ENCODE measurements around the gene ATP6V1C2.
"Not testable (repeated sequence)": the region's sequence is repeated elsewhere in the genome, so short reads cannot be mapped to it uniquely, and the experiment has no call there.

ATP6V1C2 gene

DNA sequence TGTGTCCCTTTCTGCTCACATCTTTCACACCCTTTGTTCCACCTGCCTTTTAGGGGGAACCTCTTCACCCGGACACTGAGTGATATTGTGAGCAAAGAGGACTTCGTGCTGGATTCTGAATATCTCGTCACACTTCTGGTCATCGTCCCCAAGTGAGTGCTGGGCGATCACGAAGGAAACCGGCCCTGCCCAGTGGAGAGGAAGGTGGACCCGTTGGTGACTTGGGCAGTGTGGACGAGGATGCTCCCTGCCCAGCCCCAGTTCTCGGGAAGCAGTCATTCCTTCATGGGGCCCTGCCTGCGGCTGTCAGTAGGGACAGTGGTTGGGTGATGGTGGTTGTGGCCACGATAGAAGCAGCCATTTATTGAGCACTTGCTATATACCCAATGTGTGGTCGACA is 50.4 kb downstream of the ATP6V1C2 start:
- no peak for DNase-seq

DNA sequence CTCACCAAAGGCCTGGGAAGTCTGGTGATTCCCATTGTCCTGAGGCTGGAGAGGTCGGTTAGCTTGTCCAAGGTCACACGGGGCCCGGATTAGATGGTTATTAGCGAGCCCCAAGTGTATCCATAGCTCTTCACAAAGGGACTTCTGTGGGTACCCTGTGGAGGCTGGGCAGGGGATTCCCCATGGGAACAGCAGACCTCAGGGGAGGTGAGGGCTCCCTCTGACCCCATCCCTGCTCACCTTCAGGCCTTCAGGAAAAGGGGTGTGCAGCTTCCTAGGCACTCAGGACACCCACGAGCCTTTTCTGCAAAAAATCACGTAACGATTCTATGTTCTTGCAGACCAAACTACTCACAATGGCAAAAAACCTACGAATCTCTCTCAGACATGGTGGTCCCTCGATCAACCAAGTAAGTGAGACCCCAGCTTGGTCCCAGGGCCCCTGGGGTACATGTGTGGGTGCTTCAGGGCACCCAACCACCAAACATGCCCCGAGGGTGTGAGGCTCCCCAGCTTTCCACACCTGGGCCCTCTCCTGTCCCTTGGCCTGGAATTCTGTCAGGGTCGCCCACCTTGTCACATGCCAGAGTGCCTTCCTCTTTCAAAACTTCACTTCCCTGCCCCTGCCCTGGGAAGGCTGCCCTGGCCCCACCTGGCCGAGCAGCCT is 50.9 kb downstream of the ATP6V1C2 start:
- no peak for DNase-seq

DNA sequence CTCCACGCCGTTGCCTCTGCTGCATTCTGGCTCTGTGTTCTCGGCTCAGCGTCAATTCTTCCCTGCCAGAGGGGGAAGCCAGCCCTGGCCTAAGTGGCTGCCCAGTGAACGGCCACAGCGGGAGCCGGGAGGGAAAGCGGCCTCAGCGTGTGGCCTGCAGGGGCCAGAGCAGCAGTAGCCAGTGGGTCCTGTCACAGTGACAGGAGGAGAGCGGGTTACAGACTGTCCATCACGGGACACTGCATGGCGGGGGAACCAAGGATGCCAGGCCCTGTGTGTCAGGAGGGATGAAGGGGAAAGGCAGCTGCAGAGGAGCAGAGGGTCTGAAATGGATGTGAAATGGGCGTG is 51.4 kb downstream of the ATP6V1C2 start:
- no peak for DNase-seq

DNA sequence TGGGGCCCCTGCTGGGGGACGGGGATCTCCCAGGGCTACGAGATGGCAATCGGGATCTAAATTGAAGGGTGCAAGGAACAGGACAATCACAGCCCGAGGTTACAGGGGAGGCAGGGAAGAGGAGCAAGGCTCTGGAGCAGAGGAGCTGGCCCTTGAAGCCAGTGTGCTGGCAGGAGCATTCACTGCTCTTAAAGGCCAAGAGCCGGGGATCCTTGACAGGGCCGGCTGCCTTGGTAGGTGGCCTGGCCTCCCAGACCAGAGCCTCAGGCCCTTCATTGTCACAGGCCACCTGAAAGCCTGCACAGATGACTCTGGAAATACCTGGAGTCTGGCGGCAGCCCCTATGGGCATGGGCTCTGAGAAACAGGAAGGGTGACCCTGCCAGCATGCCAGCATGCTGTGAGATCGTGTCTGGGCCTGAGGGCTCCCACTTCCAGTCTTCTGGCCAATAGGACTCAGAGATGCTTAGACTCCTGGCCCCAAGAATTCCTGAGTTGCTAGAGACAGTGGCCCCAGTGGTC is 52.5 kb downstream of the ATP6V1C2 start:
- DNase-seq, result no peak

DNA sequence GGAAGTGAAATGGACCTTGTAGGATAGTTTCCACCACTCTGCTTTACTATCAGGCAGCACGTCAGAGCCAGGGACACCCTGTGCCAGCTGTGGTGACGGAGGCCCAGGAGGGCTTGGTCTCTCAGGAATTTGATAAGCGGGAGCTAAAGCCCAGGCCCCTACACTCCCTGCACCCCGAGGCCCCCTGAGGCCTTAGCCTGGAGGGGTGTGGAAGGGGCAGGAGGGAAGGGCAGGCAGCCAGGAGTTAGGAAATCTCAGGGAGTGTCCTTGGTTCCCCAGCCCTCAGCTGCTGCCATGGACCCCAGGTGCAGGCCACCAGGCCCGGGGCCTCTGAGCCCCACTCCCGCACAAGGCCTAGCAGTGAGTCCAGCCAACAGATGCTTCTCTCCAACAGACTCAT is 53.0 kb downstream of the ATP6V1C2 start:
- no peak for DNase-seq

DNA sequence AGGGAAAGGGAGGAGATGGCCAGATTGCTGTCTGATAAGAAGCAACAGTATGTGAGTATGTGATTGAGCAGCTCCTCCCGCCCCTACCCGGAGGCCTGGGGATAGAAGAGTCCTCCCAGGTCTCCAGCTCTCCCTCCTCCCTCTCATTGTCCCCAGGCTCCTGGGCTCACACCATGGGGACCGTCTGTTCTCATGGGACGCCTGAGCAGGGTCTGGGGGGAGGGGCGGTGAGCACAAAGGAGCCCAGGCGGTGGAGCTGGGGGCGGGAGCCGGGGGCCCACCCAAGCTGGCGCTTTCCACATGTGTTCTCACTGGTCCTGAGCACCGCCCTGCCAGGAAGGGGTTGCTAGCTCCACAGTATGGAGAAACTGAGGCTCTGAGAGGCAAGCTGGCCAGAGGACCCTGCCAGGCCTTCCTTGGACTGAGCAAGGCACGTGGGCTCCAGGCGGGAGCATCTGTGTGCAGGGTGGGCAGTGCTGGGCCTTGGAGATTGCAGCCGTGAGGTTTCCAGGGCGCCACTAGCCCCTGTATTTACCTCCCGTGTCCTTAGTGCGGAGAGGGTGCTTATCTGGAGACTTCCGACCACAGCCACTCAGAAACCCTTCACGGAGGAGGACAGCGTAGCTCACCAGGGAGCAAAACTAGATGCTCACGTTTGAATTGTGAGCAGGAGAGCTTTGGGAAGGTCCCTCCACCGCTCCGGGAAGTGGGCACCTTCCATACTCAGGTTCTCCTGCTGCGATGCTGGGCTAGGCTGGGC is 53.8 kb downstream of the ATP6V1C2 start:
- no peak for DNase-seq

DNA sequence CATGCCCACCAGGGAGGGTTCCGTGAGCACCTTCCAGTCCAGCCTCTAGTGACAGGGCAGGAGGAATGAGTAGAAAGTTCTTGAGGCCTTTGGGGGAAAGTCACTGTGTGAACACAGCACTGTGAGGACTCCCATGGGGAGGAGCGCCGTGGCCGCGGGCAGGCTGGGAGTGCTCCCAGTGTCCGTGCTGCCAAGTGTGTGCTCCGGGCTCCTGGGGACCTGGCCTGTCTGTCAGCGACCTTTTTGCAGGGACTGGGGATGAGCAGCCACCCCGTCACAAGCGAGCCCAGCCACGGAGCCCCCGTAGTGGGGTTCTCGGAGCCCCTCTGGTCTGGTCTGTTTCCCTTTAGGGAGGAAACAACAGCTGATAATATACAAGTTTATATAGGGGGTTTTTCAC is 54.4 kb downstream of the ATP6V1C2 start:
- no peak for DNase-seq

DNA sequence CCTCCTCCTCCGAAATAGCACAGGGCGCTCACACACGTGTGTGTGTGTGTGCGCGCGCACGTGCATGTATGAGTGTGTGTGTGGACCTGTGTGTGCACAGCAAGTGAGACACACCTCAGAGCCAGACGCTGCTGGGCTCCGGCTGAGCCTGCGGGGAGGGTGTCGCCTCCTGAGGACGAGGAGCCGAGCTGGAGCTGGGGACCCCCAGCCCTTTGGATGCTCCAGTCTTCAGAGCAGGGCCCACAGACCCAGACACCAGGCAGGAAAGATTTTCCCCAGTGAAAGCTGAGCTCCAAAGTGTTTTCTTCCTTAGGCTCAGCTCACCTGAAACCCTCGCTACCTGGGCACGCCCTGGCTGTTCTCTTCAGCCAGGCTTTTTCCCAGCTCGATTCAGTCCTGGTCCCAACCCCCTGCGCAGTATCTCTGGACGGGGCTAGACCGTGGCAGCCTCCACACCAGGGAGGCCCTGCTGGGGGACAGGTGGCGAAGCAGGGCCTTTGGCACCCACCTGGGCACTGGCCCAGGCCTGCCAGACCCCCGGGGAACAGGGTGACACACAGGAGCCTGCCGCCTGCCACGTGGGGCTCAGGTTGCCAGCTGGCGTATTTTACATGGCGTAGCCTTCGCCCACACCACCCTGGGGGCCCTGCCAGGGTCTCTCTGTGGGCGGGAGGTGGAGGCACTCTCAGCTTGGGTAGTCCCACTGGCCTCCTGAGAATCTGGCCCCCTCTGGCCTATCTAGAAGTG is 55.0 kb downstream of the ATP6V1C2 start:
- no peak for DNase-seq

DNA sequence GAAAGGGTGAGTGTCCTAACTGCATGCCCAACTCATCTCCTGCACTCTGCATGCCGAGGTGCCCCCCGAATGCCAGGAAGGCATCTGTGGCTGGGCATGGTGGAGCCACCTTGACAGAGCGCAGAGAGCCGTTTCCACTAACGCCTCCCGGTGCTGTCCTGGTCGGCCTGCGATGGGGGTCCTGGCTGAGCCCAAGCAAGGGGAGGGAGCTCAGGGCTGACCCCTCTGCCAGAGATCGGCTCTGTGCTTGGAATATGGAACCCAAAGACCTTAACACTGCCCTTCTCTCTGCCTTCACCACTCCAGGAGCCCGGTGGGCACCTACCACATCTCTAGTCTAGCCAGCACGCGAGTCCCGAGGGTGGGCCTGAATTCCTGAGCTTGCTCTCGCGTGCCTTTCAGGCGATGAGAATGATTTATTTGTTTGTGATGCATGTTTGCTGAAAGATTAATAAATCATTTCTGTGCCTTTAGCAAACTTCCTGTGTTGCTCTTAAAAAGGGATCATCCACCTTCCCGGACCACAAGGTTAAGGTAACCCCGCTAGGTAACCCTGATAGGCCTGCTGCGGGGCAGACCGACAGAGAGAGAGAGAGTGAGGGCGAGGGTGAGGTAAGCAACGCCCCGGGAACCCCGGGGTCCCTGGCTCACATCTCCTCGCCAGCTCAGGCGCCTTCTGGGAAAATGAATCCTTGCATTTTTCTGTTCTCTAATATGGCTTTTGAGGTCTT is 55.8 kb downstream of the ATP6V1C2 start:
- DNase-seq, result no peak

DNA sequence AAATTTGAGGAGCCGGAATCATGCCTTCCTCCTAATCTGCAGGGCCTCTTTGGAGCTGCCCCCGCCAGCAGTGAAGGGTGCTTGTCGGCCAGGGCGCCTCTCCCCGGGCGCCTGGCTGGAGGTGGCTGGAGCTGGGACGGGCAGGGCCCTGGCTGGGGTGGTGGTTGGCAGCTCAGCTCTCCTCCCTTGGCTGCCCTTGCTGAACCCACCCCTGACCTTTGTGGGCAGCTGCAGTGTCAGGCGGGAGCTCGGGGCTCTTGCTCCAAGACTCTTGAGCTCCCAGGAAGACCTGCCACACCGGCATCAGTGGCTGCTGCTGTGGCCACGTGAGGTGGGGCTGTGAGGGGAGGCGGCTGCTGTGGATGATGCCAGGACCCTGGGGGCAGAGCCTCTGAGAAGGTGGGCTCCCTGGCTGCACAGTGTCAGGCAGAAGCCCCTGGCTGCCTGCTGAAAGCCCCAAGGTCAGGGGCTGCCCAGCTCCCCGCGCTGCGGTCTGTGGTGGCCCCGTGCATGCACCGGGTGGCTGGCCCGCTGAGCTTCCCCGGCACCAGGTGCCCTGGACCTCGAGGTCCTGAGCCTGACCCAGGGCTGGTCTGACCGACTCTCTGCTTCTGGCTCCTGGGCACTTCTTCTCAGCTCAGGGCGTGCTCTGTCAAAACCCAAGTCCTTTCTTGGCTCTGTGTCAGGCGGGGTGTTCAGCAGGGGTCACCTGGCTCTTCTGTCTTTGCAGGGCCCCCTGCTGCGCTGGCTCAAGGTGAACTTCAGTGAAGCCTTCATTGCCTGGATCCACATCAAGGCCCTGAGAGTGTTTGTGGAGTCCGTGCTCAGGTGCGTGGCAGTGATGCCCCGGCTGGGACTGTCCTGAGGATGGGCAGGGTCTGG is 56.7 kb downstream of the ATP6V1C2 start:
- DNase-seq, result no peak

DNA sequence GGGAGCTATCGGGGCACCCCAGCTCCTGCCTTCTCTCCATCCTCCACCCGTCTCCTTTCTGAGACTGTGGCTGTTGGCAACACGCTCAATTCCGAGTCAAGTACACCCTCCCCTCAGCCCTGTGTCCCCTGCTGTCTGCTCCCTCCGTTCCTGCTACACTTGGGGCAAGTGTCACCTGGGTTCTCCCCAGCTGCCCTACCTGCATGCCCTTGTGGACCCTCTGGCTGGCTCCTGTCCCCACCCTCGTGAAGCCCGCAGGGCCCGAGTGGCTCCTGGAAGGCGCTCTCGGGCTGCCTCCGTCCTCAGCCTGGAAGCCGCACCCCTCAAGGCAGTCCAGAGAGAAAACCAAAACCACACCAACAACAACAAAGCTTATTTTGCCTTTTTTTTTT is 57.3 kb downstream of the ATP6V1C2 start:
- no peak for DNase-seq

DNA sequence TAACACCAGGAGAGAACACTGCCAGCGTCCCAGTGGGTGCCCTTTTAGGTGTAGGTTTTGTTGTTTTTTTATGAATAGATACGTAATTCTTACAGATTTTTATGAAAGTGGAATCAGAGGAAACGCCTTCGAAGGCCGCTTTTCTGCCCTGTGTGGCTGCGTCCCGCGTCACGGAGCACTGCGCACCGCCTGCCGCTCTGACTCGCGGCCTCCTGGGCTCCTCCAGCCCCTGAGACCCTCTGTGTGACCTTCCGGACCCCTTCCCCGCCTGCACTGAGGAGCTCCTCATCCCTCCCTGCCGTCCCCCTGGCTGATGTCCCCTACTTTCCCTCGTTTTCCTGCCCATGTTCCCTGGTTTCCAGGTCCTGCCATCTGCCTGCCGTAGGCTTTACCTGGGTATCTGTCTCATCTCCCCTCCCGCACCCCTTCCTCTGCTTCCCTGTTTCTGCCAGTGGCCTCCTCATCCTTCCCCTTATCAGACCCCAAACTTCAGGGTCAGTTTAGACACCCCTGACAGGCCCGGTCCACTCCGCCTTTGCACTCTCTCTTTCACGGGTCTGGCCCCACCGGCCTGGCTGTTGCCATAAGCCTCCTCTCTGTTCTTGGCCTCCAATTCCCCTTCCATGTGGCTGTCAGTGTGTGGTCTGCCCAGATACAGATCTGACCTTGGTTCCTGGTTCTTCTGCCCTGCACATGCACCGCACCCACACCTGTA is 58.5 kb downstream of the ATP6V1C2 start:
- DNase-seq, result no peak

DNA sequence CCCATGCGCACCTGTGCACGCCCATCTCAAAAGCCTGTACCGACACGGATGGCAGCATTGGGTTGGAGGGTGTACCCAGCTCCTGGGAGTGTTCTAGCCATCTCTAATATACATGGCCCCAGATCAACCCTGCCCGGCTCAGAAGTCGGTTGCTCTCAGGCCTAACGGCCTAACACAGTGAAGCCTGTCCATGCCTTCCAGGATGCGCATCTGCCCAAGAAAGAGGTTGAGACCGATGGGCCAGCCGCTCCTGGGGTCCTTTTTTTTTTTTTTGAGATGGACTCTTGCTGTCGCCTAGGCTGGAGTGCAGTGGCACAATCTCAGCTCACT is 59.0 kb downstream of the ATP6V1C2 start:
- DNase-seq, result no peak

DNA sequence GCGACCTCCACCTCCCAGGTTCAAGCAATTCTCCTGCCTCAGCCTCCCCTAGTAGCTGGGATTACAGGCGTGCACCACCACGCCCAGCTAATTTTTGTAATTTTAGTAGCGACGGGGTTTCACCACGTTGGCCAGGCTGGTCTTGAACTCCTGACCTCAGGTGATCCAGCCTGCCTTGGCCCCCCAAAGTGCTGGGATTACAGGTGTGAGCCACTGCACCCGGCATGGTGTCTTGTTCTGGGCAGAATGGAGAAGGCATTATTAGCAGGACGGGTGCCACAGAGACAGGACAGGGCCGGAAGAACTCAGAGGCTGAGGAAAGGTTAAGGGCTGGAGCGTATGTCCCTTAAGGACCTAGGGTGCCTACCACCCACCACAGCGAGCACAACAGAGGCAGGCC is 59.4 kb downstream of the ATP6V1C2 start:
- DNase-seq, result not testable (repeated sequence)

DNA sequence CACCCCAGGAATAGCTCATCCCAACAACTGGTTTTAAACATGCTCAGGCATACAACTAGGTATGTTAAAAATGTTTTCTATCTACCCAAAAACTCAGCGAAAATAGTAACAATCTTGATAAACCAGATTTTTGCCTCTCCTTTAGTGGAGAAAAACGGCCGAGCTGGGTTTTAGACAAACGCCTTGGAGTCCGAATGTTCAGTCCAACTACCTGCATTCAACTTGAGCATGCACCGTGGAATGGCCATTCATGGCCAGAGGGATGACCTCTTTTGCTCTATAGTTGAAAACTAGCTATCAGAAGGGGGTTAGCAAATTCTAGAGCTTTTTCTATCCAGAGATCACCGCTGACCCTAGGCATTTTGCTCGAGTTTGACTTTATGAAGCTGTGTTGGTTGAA is 60.3 kb downstream of the ATP6V1C2 start:
- DNase-seq, result no peak

DNA sequence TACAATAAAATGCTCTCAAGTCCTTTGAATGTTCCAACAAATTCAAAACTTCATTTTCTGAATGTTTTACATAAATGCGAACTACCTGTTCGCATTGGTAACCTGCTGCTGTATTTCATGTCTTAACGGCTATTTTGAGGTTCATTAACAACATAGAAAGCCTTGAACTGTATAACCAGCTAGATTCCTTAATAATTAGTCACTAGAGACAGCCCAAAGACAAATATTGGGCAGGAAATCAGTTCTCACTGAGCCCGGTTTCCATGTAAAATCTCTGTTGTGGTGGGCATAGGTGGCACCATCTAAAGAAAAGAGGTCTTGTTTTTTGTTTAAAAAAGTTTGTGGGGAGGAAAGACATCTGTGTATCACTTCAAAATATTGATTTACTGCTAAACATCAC is 62.0 kb downstream of the ATP6V1C2 start:
- no peak for DNase-seq

DNA sequence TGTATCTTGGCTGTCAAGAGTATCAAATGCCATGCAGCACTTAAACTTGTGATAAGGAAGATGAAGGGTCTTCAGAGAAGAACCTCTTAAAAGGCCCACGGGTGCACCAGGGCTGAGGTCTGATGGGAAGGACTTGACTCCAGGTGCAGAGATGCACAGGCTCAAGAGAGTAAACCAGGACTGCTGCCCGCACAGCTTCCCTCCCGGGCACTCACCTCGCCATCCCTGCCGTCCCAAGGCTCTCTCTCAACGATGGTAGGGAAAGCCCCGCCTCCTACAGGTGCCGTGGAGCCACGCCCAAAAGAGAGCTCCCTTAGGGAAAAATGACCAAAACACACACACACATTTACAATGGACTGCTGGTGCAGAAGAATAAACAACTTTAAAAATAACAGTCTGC is 63.3 kb downstream of the ATP6V1C2 start:
- DNase-seq, result no peak

DNA sequence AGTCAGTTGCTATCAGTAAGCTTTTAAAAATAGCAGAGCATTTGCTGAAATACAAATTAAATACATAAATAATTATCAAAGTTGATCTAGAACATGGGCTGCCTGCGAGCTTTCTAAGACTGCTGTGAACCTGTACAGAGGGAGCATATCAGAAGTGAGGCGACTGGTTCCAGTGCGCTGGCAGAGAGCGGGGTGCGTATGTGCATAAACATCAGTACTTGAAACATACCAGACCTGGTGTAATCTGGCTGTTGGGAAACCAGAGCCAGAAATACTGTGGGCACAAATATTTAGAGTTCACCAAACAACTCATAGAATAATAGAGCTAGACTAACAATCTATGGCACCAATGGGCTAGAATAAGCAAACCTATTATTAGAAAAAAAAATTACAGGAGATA is 63.8 kb downstream of the ATP6V1C2 start:
- no peak for DNase-seq

DNA sequence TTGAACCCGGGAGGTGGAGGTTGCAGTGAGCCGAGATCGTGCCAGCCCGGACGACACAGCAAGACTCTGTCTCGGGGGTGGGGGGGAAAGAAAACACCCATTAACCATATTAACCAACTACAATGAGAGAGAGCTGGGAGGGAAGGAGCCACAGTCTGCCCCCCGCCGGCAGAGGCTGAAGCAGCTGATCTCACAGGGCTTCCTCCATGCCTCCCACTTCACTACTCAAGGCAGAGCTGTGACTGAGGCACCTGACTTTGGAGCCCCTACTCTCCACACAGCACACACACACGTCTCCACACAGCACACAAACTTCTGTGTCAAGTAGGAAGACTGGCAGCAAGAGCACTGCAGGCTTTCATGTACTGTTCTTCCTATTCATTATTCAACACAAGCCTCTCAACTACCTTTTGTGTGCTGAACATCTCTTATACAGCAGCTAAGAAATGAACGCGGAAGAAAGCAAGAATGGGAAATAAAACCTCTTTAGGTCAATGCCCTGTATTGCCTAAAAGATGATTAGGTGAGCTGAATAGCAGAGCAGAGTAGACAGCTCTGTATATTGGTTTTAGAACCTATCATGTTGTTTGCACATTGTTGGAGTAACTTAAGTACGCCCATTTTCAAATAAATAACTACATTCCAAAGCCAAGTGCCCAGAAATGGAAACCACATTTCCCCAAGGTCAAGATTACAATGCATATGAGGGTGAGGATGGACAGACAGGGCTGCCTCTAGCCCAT is 65.0 kb downstream of the ATP6V1C2 start:
- no peak for DNase-seq

DNA sequence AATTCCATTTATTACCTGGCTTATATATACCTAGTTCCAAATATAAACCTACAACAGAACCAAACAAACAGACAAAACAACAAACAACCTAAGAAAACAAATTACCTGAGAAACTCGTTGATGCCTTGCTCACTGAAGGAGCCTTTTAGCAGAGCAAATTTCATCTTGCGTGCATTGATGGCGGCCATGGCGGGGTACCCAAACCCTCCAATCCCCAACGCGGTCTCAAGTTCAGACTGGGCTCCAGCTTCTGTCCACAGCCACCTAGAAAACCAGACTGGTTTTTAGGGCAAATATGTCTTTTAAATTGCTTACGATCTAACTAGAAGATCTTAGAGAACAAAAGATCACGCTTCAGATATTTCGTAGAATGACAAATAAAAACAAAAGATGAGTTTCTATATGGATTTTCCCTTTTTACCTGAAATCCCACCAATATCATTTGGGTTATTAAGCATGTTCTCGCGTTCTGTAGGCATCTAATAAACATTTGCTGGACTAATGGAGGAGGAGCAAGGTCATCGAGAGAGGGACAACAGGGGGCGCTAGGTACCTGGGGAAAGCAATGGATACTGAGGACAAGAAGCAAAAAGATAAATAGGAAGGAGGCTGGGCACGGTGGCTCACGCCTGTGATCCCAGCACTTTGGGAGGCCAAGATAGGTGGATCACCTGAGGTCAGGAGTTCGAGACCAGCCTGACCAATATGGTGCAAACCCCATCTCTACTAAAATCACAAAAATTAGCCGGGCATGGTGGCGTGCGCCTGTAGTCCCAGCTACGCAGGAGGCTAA is 65.9 kb downstream of the ATP6V1C2 start:
- peak; percentile 61 for DNase-seq
